HG03457 (cell line): ENCODE results near the gene STARD3.
A peak's percentile ranks its signal among the peaks of the same experiment; 100 is the strongest.
"Not testable (repeated sequence)": the region's sequence is repeated elsewhere in the genome, so short reads cannot be mapped to it uniquely, and the experiment has no call there.

ENCODE experiments used
- ATAC-seq: cut with Tn5 transposase; IDR thresholded peaks from one replicate; pipeline ENCODE4 v1.9.1; 2021; ENCODE audit warnings: moderate number of reproducible peaks; ENCODE audit not compliant: unreplicated experiment

STARD3 gene

DNA sequence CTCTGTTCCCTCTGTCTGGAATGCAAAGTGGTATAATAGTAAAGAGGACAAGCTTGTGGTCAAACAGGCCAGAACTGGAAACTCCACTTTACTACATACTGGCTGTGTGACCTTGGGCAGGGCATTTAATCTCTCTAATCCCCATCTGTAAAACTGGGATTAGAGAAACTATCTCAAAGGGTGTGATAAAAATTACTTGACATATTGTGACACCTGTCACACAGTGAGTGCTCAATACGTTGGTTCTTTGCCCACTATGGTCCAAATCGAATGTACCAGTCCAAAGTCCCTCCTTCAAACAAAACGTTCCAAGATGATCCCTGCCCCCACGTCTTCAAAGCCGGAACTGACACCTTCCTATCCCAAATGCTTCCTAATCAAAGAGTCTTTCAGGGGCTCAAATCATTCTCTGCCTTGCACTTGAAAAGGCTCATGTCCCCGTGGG is 50.2 kb downstream of the STARD3 start:
- ATAC-seq = no peak

DNA sequence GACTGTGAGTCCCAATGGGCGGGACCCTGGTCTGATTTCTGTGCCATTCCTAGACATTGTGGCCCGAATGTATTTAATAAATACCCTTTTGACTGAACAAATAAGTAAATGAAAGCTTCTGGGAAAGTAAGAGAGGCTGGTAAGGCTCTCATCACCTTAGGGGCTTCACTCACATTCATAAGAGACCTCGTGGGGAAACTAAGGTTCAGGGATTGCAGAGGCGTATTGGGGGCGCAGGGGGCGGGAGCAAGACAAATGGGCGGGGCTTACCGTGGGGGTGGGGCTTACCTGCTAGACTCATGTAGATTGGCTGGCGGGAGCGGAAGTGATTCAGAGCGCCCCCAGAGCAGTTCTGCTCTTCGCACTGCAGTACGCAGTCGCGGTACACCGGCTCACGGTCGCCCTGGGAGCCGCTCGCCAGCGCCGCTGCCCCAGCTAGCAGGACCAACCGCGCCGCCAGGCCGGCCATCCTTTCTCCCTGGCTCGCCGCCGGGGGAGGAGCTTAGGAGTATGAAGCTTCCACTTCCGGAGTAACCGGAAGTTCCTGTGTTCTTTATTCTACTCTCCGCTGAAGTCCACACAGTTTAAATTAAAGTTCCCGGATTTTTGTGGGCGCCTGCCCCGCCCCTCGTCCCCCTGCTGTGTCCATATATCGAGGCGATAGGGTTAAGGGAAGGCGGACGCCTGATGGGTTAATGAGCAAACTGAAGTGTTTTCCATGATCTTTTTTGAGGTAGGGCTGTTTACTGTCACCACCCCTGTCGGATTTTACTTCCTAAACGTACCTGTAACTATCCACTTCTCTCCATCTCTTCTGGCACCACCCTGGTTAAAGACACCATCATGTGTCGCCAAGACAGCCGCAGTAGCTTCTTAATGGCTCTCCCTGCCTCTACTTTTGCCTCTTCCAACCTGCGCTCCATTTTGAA is 50.9 kb downstream of the STARD3 start, which contains the start of gene PGAP3:
Gene PGAP3 (minus strand): TSS at position 512 of the 929 bp plus-strand sequence. CDS start 43 bp downstream, at position 469.
- ATAC-seq = peak; percentile 73

DNA sequence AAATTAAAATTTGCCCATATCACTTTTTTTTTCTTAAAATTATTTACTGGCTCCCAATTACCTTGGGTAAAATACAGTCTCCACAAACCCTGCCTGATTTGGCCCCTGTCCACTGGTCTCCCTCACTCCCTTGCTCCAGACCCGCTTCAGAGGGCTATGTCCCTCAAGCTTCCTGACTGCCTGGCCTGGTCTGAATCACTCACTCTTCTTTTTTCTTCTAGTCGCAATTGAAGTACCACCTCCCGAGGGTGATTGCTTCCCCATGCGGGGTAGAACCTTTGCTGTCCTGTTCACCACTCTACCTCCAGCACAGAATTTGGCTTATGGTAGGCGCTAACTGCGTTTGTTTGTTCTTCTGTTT is 51.5 kb downstream of the STARD3 start:
- no peak for ATAC-seq

DNA sequence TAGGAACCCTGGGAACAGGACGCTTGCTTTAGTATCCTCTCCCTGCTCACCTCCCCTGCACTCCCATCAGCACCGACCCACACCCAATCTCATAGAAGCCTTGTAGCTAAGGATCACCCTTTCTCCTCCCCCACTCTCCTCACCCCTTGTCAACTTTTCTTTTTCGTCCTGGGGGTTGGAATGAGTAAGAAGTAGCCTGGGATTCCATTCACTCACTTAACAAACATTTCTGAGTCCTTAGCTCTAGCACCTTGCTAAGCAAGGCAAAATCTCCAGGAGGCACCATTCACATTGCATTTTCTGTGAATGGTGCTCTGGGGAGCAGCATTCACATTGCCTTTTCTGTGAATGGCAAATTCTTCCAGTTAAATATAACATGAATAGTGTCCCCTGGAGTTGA is 52.0 kb downstream of the STARD3 start:
- ATAC-seq = no peak

DNA sequence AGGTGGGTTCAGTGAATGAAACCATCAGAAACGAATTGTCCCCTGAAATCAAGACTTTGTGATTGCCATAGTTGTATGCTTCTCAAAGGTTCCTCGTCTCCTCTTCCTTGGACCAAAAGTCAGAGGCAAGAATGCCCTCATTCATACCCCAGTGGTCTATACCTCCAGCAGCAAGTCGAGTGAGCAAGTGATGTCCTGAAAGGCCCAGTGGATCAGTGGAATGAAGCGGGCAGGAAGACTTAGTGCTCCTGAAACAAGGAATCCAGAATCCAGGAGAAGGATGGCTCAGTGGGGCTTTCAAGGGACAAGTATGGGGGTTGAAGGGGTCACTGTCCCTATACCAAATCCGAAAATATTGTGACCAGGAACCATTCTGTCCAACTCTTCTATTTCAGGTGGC is 57.6 kb downstream of the STARD3 start:
- ATAC-seq = no peak

DNA sequence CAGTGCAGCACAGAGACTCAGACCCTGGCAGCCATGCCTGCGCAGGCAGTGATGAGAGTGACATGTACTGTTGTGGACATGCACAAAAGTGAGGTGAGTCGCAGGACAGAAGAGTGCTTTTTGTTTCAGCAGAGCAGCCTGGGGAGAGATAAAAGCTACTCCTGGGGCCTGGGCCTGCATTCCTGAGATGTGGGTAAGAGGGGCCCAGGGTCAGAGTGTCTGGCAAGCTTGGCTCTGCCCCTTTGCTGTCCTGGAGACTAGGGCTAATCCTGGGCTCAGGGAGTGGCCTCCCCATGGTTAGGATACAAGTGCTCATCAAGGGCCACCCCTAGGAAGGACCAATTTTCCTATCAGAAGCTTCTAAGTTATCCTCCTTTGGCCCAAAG is 58.1 kb downstream of the STARD3 start:
- no peak for ATAC-seq

DNA sequence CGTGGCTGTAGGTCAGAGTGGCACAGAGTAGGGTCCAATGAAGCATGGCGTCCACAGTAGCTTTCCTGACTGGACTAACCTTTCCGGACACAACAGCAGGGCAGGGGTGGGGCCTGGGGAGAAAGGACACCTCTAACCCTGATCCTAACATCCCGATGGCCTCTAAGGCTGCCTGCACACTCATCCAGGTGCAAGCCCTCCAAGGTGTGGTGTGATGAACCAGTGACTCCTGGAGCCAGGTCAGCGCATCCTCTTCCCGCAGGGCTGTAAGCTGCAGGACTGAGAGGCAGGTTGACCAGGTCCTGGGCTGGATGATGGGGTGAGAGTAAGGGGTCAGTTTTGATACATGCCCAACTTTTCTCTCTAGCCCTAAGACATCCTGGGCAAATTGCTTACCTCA is 59.8 kb downstream of the STARD3 start:
- ATAC-seq = no peak

DNA sequence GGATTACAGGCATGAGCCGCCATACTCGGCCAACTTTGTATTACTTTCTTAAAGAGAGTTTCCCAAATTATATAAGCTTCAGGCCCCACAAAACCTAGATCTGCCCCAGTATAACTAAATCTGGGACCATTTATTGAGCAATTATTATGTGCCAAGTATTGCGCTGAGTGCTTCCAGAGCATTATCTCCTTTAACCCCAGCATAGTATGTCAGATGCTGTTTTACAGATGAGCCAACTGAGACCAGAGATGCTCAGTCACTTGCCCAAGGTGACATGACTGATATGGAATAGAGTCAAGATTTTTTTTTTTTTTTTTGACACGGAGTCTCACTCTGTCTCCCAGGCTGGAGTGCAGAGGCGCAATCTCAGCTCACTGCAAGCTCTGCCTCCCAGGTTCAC is 61.0 kb downstream of the STARD3 start:
- ATAC-seq = no peak

DNA sequence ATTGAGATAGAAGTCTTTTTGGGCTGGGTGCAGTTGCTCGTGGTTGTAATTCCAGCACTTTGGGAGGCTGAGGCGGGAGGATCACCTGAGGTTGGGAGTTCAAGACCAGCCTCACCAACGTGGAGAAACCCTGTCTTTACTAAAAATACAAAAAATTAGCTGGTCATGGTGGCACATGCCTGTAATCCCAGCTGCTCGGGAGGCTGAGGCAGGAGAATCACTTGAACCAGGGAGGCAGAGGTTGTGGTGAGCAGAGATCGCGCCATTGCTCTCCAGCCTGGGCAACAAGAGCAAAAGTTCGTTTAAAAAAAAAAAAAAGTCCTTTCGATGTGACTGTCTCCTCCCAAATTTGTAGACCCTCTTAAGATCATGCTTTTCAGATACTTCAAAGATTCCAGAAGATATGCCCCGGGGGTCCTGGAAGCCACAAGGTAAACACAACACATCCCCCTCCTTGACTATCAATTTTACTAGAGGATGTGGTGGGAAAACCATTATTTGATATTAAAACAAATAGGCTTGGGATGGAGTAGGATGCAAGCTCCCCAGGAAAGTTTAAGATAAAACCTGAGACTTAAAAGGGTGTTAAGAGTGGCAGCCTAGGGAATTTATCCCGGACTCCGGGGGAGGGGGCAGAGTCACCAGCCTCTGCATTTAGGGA is 62.3 kb downstream of the STARD3 start:
- not testable (repeated sequence) for ATAC-seq

DNA sequence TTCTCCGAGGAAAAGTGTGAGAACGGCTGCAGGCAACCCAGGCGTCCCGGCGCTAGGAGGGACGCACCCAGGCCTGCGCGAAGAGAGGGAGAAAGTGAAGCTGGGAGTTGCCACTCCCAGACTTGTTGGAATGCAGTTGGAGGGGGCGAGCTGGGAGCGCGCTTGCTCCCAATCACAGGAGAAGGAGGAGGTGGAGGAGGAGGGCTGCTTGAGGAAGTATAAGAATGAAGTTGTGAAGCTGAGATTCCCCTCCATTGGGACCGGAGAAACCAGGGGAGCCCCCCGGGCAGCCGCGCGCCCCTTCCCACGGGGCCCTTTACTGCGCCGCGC is 62.8 kb downstream of the STARD3 start, which contains the start of gene ERBB2:
Gene ERBB2 (plus strand): TSS at position 247 of the 330 bp plus-strand sequence. CDS start 175 bp downstream, outside the sequence.
- ATAC-seq = no peak

DNA sequence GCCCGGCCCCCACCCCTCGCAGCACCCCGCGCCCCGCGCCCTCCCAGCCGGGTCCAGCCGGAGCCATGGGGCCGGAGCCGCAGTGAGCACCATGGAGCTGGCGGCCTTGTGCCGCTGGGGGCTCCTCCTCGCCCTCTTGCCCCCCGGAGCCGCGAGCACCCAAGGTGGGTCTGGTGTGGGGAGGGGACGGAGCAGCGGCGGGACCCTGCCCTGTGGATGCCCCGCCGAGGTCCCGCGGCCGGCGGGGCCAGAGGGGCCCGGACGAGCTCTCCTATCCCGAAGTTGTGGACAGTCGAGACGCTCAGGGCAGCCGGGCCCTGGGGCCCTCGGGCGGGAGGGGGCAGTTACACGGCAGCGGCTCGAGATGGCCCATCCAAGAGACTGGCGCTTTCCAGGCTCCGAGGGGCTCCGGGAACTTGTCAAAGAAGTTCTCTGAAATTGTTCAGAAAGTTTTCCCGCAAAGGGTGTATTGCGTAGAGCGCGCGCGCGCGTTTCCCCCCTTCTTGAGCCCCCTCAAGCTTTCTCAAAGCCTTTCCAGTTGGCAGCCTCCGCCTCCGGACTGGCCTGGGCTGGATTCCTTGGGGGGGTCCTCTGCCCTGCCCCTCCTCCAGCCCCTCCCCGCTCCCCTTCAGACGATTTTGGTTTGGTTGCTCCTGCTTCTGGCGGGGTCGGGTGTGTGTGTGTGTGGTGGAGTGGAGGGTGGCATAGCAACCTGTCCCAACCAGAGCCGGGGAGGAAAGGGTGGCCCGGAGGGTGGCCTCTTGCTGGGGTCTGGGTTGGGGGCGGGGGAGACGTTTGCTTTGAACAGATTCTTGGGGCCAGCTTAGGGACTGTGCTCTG is 63.4 kb downstream of the STARD3 start:
- ATAC-seq = no peak

DNA sequence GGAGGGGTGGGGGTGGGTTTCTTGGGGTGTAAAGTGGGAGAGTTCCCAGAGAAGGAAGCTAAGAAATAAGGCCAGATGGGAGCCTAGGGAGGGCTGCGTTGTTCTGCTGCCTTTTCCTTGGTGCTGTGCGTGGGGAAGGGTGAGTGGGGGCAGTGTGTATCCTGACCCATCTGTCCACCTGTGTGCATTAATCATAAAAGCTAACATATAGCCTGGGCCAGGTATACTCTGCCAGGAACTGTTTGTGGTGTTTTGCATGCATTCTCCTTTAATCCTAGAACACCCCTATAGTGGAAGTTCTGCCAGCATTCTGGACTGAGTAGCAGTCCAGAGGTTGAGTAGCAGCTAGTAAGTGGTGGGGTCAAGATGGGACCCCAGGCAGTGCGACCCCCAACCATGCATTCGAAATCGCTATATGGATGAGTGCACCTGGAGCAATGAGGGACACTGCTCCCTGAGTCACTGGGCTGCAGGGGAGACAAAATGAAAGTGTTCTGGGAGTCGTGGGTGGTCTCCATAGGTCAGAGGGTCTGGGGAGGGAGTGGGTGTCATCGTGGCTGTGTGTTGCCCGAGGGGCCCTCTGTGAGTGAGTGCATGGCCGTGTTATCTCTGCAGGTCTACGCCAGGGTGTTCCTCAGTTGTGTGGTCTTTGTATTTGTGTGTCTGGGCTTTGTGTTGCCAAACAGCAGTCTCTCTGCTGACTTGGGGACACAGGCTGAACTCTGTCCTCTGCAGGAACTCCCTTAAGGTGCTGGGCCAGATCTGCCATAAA is 64.3 kb downstream of the STARD3 start:
- no peak for ATAC-seq

DNA sequence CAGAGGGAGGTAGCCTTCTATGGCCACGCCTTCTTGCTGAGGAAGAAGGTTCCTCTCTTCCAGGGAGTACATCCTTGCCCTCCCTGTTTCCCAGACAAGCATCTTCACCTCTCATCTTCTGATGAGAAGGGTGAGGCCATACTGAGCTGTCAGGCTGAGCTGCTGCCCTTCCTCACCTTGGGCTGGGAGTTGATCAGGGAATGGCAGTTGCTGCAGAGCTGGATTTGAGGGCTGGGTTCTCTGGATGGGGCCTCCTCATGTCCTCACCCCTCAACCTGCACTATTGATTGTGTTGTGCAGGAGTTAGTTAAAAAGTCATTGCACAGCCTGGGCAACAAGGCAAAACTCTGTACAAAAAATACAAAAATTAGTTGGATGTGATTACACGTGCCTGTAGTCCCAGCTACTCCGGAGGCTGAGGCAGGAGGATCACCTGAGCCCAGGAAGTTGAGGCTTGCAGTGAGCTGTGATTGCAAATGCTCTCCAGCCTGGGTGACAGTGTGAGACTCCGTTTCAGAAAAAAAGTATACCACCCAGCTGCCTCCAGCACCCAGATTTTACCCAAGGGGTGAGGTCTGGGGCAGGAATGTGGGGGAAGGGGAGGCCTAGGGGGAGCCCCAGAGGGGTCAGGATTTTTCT is 65.0 kb downstream of the STARD3 start:
- no peak for ATAC-seq

DNA sequence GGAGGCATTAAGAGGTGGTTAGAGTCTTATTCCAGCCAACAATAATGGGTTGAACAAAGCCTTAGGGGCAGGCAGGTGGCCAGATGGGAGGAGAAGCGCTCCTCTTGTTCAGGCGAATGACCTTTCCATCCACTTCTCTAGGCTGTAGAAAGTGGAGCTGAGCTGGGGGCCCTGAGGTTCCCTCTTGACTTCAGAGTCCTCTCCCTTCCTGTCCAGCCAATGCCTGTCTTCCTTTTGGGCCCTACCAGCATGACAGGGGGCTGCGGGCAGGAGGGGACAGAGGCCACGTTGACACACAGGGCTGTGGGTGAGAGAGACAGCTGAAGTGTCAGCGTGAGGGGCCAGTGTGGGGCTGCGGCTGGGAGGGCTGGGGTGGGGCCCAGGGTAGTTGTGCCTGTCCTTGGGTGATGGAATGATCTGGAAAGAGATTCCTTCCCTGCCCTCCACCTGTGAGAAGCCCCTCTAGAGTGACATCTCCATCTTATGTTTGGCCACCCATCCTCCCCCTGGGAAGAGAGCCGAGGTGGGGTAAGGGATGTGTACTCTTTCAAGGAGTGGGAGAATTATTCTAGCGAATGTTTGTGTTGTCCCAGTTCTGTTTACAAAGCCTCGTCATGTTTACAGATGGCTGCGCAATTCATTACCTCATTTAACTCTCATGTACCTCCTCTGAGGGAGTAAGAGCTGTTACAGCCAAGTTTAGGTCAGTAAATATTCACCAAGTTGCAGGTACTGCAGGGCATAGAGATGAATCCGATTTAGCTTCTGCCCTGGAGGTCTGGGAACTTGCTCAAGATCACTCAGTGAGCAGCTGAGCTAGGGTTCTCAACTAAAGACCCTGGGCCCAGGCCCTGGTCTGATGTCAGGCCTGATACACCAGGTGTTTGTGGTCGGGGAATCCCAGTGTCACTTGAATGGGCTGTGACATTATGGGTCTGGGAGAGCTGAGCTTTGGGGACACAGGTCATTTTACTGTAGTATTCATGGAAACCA is 66.3 kb downstream of the STARD3 start:
- no peak for ATAC-seq

DNA sequence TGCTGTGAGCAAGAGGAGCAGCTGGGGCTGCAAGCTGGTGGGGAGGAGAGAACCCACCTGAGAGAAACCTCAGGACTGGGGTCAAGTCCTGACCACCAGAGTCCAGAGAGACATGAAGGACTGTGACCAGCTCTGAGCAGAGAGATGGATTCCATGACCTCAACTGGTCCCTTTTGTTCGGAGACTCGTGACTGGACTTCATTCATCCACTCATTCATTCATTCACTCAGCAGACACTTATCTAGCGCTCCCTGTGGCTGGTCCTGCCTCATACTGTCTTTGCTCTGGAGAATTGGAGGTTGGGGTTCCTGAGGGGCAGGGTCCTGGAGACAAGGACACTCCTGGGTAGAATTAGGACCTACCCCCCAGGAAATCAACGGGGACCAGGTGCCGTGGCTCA is 67.0 kb downstream of the STARD3 start:
- no peak for ATAC-seq

DNA sequence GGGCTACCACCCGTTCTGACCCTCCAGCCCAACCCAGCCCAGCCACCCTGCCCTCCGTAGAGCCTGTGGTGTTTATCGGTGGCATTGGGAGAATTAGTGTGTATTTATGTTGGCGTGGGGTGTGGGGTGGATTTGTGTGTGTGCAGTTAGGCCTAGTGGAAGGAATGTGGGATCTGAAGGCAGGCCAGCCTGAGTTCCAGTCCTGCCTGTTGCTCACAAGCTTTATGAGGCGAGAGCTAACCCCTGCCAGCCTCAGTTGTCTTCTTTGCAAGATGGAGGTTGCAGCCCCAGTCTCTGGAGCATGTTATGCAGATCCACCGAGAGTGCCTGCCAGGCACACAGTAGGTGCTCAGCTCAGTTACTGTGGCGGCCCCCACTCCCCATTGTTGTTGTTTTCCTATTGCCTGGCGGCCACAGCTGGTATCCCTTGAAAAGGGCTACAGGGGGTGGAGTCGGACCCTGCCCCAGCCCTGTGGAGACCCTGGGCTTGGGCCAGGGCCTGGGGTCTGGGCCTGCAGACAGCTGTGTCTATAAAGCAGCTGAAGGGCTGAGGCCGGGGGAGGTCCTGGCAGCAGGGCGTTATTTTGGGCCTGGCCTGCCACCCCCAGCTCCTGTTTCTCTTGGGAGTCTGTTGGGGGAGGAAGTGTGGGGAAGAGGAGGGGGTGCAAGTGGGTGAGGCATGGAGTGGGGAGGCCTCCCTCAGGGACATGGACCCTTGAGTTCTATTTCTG is 68.0 kb downstream of the STARD3 start:
- no peak for ATAC-seq

DNA sequence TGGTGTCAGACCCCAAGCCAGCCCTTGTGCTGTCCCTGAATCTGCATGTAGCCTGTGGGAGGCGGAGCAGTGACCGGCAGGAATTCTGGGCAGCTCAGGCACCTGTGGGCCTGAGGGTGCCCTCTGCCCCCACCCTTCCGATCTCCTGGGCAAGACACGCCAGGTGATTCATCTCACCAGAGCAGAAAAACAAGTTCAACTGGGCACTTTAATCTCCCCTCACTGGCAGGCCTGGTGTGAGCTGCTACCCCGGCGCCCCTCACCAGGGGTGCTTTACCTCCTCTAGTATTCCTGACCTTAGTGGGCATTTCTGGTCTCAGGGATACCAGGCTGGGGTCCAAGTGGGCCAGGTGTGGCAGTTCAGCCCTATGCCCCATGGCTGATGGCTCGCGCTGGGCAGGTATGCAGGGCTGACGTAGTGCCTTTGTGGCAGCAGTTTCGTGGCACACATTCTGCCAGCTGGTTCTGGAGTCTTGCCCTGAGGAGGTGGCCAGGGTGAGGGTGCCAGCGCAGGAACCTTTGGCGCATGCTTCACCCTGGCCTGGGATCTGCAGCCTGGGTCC is 68.9 kb downstream of the STARD3 start:
- ATAC-seq = no peak

DNA sequence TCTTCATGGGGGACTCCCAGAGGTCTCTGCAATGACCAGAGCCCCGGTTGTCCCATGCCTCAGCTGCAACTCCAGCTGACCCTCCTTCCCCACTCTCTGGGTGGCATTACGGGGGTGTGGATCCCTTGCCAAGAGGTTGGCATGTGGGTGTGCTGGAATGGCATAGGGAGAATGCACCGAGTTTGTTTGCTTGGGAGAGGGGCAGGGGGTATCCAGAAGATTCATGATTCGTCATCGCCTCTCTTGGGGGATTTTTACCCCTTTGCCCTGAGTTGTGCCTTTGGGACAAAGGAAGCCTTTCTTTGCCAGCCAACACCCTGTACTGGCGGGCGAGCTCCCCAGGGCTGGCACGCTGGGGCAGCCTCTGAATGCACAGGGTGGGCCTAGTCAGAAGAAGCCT is 69.4 kb downstream of the STARD3 start:
- no peak for ATAC-seq
